Measurements from ENCODE around the gene HS3ST5. TPM values are rescaled to one million over a fixed set of nuclear protein-coding genes. Genes with fewer than 3 reads are reported as not detected.

HS3ST5 gene
- total RNA-seq, 1 donor from 2014 or later, result not detected

- TF ChIP-seq CTCF (IDR thresholded peaks at IDR 0.05; ENCODE audit: insufficient read depth, low read length, severe bottlenecking), result no peak
- FAIRE-seq, result no peak
These were observed 155.3 kb downstream of the HS3ST5 start for GRCh38 chr6:114187563-114187962.

GRCh38 chr6:114181664-114182063, 161.2 kb downstream of the HS3ST5 start:
- H3K4me3 ChIP-seq (ENCODE audit: low read depth, low read length), result no peak overlapping the region
- no peak for DNase-seq (ENCODE audit: low read depth)
- no peak for FAIRE-seq
- H3K27me3 ChIP-seq (ENCODE audit: control insufficient read depth, insufficient read depth, low read length), result no peaks in the 10 kb centered on the region
- no peak for TF ChIP-seq CTCF (IDR thresholded peaks at IDR 0.05; ENCODE audit: insufficient read depth, low read length, severe bottlenecking)
- no peaks in the 10 kb centered on the region for H3K36me3 ChIP-seq (ENCODE audit: control insufficient read depth, insufficient read depth, low read length)

More at GRCh38 chr6:114187563-114187962, 155.3 kb downstream of the HS3ST5 start:
- no peaks in the 10 kb centered on the region for H3K36me3 ChIP-seq (ENCODE audit: control insufficient read depth, insufficient read depth, low read length)
- H3K27me3 ChIP-seq (ENCODE audit: control insufficient read depth, insufficient read depth, low read length), result no peaks in the 10 kb centered on the region
- H3K4me3 ChIP-seq (ENCODE audit: low read depth, low read length), result no peak overlapping the region
- no peak for DNase-seq (ENCODE audit: low read depth)

GRCh38 chr6:114179411-114179810, 163.4 kb downstream of the HS3ST5 start:
- Histone ChIP-seq H3K4me3 (ENCODE audit: low read depth, low read length) (no peak overlapping the region), H3K36me3 (ENCODE audit: control insufficient read depth, insufficient read depth, low read length) (no peaks in the 10 kb centered on the region), H3K27me3 (ENCODE audit: control insufficient read depth, insufficient read depth, low read length) (no peaks in the 10 kb centered on the region)
- no peak for DNase-seq (ENCODE audit: low read depth)
- no peak for FAIRE-seq
- TF ChIP-seq CTCF (IDR thresholded peaks at IDR 0.05; ENCODE audit: insufficient read depth, low read length, severe bottlenecking), result no peak

- Histone ChIP-seq H3K36me3 (ENCODE audit: control insufficient read depth, insufficient read depth, low read length) (no peaks in the 10 kb centered on the region), H3K4me3 (ENCODE audit: low read depth, low read length) (no peak overlapping the region), H3K27me3 (ENCODE audit: control insufficient read depth, insufficient read depth, low read length) (no peaks in the 10 kb centered on the region)
- no peak for DNase-seq (ENCODE audit: low read depth)
- TF ChIP-seq CTCF (IDR thresholded peaks at IDR 0.05; ENCODE audit: insufficient read depth, low read length, severe bottlenecking), result no peak
- no peak for FAIRE-seq
These were observed 166.1 kb downstream of the HS3ST5 start for GRCh38 chr6:114176726-114177125.

- DNase-seq (ENCODE audit: low read depth), result no peak
- no peak for FAIRE-seq
- H3K27me3 ChIP-seq (ENCODE audit: control insufficient read depth, insufficient read depth, low read length), result no peaks in the 10 kb centered on the region
- no peak for TF ChIP-seq CTCF (IDR thresholded peaks at IDR 0.05; ENCODE audit: insufficient read depth, low read length, severe bottlenecking)
- H3K4me3 ChIP-seq (ENCODE audit: low read depth, low read length), result no peak overlapping the region
- no peaks in the 10 kb centered on the region for H3K36me3 ChIP-seq (ENCODE audit: control insufficient read depth, insufficient read depth, low read length)
These were observed 170.1 kb downstream of the HS3ST5 start for GRCh38 chr6:114172576-114173260.

- Histone ChIP-seq H3K27me3 (ENCODE audit: control insufficient read depth, insufficient read depth, low read length) (no peaks in the 10 kb centered on the region), H3K36me3 (ENCODE audit: control insufficient read depth, insufficient read depth, low read length) (no peaks in the 10 kb centered on the region), H3K4me3 (ENCODE audit: low read depth, low read length) (no peak overlapping the region)
- no peak for FAIRE-seq
- no peak for DNase-seq (ENCODE audit: low read depth)
- TF ChIP-seq CTCF (IDR thresholded peaks at IDR 0.05; ENCODE audit: insufficient read depth, low read length, severe bottlenecking), result no peak
These were observed 171.3 kb downstream of the HS3ST5 start for GRCh38 chr6:114171473-114171872.
